Activated CD4-positive, alpha-beta T cell treated with anti-CD3 and anti-CD28 coated beads, Interleukin-2, amount 10 ng/mL, durations not matched to agents 7 days and 5 days (primary cell): ENCODE results near the gene TRAF7. TPM values are rescaled to one million over a fixed set of nuclear protein-coding genes. Genes with fewer than 3 reads are reported as not detected.

ENCODE experiments used
- CTCF ChIA-PET: fragments of 350-600 bp; sonication (Branson Sonifier 250); formaldehyde crosslinking; loops from one replicate; lab custom pipeline; 2021; ENCODE audit warnings: antibody characterized with exemption; lab: Charles Lee
- POLR2A ChIA-PET: fragments of 350-600 bp; sonication (Branson Sonifier 250); formaldehyde crosslinking; loops from one replicate; lab custom pipeline; 2021; ENCODE audit warnings: antibody characterized with exemption; lab: Charles Lee
- DNase-seq: peaks from one replicate; pipeline ENCODE4 v3.0.0-alpha.2; 2020
- H3K27ac Mint-ChIP-seq: one replicate; pipeline ENCODE4 v1.8.0; 2021; ENCODE audit warnings: mild to moderate bottlenecking, moderate library complexity, mixed read lengths
- H3K27me3 Mint-ChIP-seq: one replicate; pipeline ENCODE4 v1.8.0; 2021; ENCODE audit warnings: mixed read lengths
- H3K36me3 Mint-ChIP-seq: one replicate; pipeline ENCODE4 v1.8.0; 2021; ENCODE audit warnings: low read depth, mixed read lengths
- H3K4me1 Mint-ChIP-seq: one replicate; pipeline ENCODE4 v1.8.0; 2021; ENCODE audit warnings: mixed read lengths
- H3K4me3 Mint-ChIP-seq: one replicate; pipeline ENCODE4 v1.8.0; 2021; ENCODE audit warnings: mild to moderate bottlenecking, moderate library complexity, mixed read lengths
- H3K9me3 Mint-ChIP-seq: one replicate; pipeline ENCODE4 v1.8.0; 2021; ENCODE audit warnings: mixed read lengths
- total RNA-seq, 2 experiments: library from RNA; stranded (reverse); gene quantifications; one replicate each; pipeline ENCODE4 v1.2.3, GENCODE V29; 2021

The TRAF7 gene
- total RNA-seq, 2 experiments from 2014 or later: 55.6 to 59.7 TPM

GRCh38 chr16:2166263-2167067, 10.9 kb downstream of the TRAF7 start:
- CTCF ChIA-PET: interaction anchor here (0.6 kb wide), 1 partner anchor 26 kb away, joined by 3 read pairs; no protein-coding TSS in a partner anchor
- Mint-ChIP-seq H3K4me1 (no peaks in the 10 kb centered on the region), H3K27ac (no peak overlapping the region)

GRCh38 chr16:2167068-2167638, 11.6 kb downstream of the TRAF7 start:
- ChIA-PET CTCF (interaction anchor here (0.6 kb wide), 1 partner anchor 27 kb away, joined by 3 read pairs; no protein-coding TSS in a partner anchor), POLR2A (no interaction called here)
- H3K36me3 Mint-ChIP-seq: peaks cover 17% of the 10 kb centered on the region
- H3K4me1 Mint-ChIP-seq: no peaks in the 10 kb centered on the region
- no peak overlapping the region for H3K4me3 Mint-ChIP-seq
- H3K27me3 Mint-ChIP-seq: no peaks in the 10 kb centered on the region
- no peak overlapping the region for H3K27ac Mint-ChIP-seq
- DNase-seq: no peak
- no peaks in the 10 kb centered on the region for H3K9me3 Mint-ChIP-seq

More at GRCh38 chr16:2166263-2167067, 10.9 kb downstream of the TRAF7 start:
- Mint-ChIP-seq H3K9me3 (no peaks in the 10 kb centered on the region), H3K27me3 (no peaks in the 10 kb centered on the region), H3K36me3 (peaks cover 20% of the 10 kb centered on the region), H3K4me3 (no peak overlapping the region)
- no peak for DNase-seq
- POLR2A ChIA-PET: no interaction called here

- Mint-ChIP-seq H3K4me1 (no peaks in the 10 kb centered on the region), H3K4me3 (no peak overlapping the region), H3K36me3 (peaks cover 7% of the 10 kb centered on the region), H3K27ac (no peak overlapping the region), H3K27me3 (no peaks in the 10 kb centered on the region), H3K9me3 (no peaks in the 10 kb centered on the region)
- ChIA-PET POLR2A (no interaction called here), CTCF (no interaction called here)
- no peak for DNase-seq
Observed at GRCh38 chr16:2170080-2170479, 14.5 kb downstream of the TRAF7 start.

- no peak for DNase-seq
- Mint-ChIP-seq H3K36me3 (peaks cover 5% of the 10 kb centered on the region), H3K27me3 (no peaks in the 10 kb centered on the region), H3K4me3 (no peak overlapping the region), H3K9me3 (no peaks in the 10 kb centered on the region), H3K27ac (no peak overlapping the region), H3K4me1 (no peaks in the 10 kb centered on the region)
- ChIA-PET POLR2A (no interaction called here), CTCF (no interaction called here)
Observed at GRCh38 chr16:2170587-2171435, 15.2 kb downstream of the TRAF7 start.

- peaks cover 2% of the 10 kb centered on the region for H3K36me3 Mint-ChIP-seq
- no peaks in the 10 kb centered on the region for H3K27me3 Mint-ChIP-seq
Observed at GRCh38 chr16:2171601-2172178, 16.1 kb downstream of the TRAF7 start.

GRCh38 chr16:2172688-2173335, 17.2 kb downstream of the TRAF7 start:
- H3K36me3 Mint-ChIP-seq: peaks cover 4% of the 10 kb centered on the region
- POLR2A ChIA-PET: no interaction called here
- no peak overlapping the region for H3K4me3 Mint-ChIP-seq
- DNase-seq: no peak
- H3K9me3 Mint-ChIP-seq: no peaks in the 10 kb centered on the region
- no peaks in the 10 kb centered on the region for H3K27me3 Mint-ChIP-seq
- no peak overlapping the region for H3K27ac Mint-ChIP-seq
- CTCF ChIA-PET: interaction anchor here (0.9 kb wide), 1 partner anchor 18 kb away, joined by 4 read pairs; no protein-coding TSS in a partner anchor
- H3K4me1 Mint-ChIP-seq: no peaks in the 10 kb centered on the region

More at GRCh38 chr16:2171601-2172178, 16.1 kb downstream of the TRAF7 start:
- H3K4me1 Mint-ChIP-seq: no peaks in the 10 kb centered on the region
- no peak for DNase-seq
- ChIA-PET CTCF (no interaction called here), POLR2A (no interaction called here)
- H3K9me3 Mint-ChIP-seq: no peaks in the 10 kb centered on the region
- H3K4me3 Mint-ChIP-seq: no peak overlapping the region
- no peak overlapping the region for H3K27ac Mint-ChIP-seq

- H3K4me3 Mint-ChIP-seq: no peak overlapping the region
- no peak overlapping the region for H3K27ac Mint-ChIP-seq
- no peaks in the 10 kb centered on the region for H3K9me3 Mint-ChIP-seq
- POLR2A ChIA-PET: no interaction called here
- DNase-seq: no peak
- CTCF ChIA-PET: no interaction called here
- H3K4me1 Mint-ChIP-seq: no peaks in the 10 kb centered on the region
- peaks cover 4% of the 10 kb centered on the region for H3K36me3 Mint-ChIP-seq
- no peaks in the 10 kb centered on the region for H3K27me3 Mint-ChIP-seq
Observed at GRCh38 chr16:2173366-2173765, 17.8 kb downstream of the TRAF7 start.

GRCh38 chr16:2173916-2174315, 18.3 kb downstream of the TRAF7 start:
- Mint-ChIP-seq H3K4me1 (no peaks in the 10 kb centered on the region), H3K4me3 (no peak overlapping the region), H3K9me3 (no peaks in the 10 kb centered on the region), H3K36me3 (peaks cover 4% of the 10 kb centered on the region), H3K27ac (no peak overlapping the region), H3K27me3 (no peaks in the 10 kb centered on the region)
- CTCF ChIA-PET: interaction anchor here (1.0 kb wide), 1 partner anchor 73 kb away, joined by 4 read pairs; no protein-coding TSS in a partner anchor
- POLR2A ChIA-PET: no interaction called here
- DNase-seq: no peak

- DNase-seq: no peak
- Mint-ChIP-seq H3K36me3 (peaks cover 4% of the 10 kb centered on the region), H3K27me3 (no peaks in the 10 kb centered on the region), H3K27ac (no peak overlapping the region), H3K4me3 (no peak overlapping the region), H3K4me1 (no peaks in the 10 kb centered on the region), H3K9me3 (no peaks in the 10 kb centered on the region)
- CTCF ChIA-PET: interaction anchor here (1.0 kb wide), 1 partner anchor 73 kb away, joined by 4 read pairs; no protein-coding TSS in a partner anchor
- POLR2A ChIA-PET: no interaction called here
Observed at GRCh38 chr16:2174396-2175131, 19.0 kb downstream of the TRAF7 start.

- POLR2A ChIA-PET: no interaction called here
- Mint-ChIP-seq H3K4me3 (no peak overlapping the region), H3K27me3 (no peaks in the 10 kb centered on the region), H3K27ac (no peak overlapping the region), H3K36me3 (peaks cover 4% of the 10 kb centered on the region), H3K9me3 (no peaks in the 10 kb centered on the region), H3K4me1 (no peaks in the 10 kb centered on the region)
- CTCF ChIA-PET: no interaction called here
- no peak for DNase-seq
Observed at GRCh38 chr16:2175454-2175853, 19.9 kb downstream of the TRAF7 start.

GRCh38 chr16:2176047-2176446, 20.5 kb downstream of the TRAF7 start:
- Mint-ChIP-seq H3K4me3 (no peak overlapping the region), H3K4me1 (no peaks in the 10 kb centered on the region), H3K9me3 (no peaks in the 10 kb centered on the region), H3K27me3 (no peaks in the 10 kb centered on the region), H3K27ac (no peak overlapping the region), H3K36me3 (peaks cover 4% of the 10 kb centered on the region)
- no peak for DNase-seq
- CTCF ChIA-PET: no interaction called here
- POLR2A ChIA-PET: no interaction called here

GRCh38 chr16:2177101-2177500, 21.5 kb downstream of the TRAF7 start:
- no peaks in the 10 kb centered on the region for H3K27me3 Mint-ChIP-seq
- no peaks in the 10 kb centered on the region for H3K4me1 Mint-ChIP-seq
- peaks cover 4% of the 10 kb centered on the region for H3K36me3 Mint-ChIP-seq
- no peak overlapping the region for H3K4me3 Mint-ChIP-seq
- H3K27ac Mint-ChIP-seq: no peak overlapping the region
- POLR2A ChIA-PET: no interaction called here
- no peak for DNase-seq
- H3K9me3 Mint-ChIP-seq: no peaks in the 10 kb centered on the region
- CTCF ChIA-PET: no interaction called here
